Liver (tissue), 9 donors: ENCODE measurements around the gene FAM163A. TPM values are rescaled to one million over a fixed set of nuclear protein-coding genes. Genes with fewer than 3 reads are reported as not detected.

Experiments
- DNase-seq: peaks from one replicate; pipeline ENCODE4 v3.0.0-alpha.2; 2017; ENCODE audit warnings: low spot score
- H3K27ac ChIP-seq, 2 donors: one replicate each; pipeline ENCODE4 v1.7.0; 2013; ENCODE audit warnings: inconsistent platforms in 2 of 2, low read length in 2 of 2, control low read depth in 1 of 2, low read depth in 1 of 2, mild to moderate bottlenecking in 1 of 2
- H3K27me3 ChIP-seq, 4 donors: one replicate each; pipeline versions ENCODE4 v1.6.1 to v1.7.0; 2013; ENCODE audit warnings: low read length in 3 of 4, inconsistent platforms in 1 of 4, mild to moderate bottlenecking in 1 of 4, moderate library complexity in 1 of 4; ENCODE audit not compliant: control insufficient read depth in 4 of 4, insufficient read depth in 4 of 4
- H3K36me3 ChIP-seq, 4 donors: one replicate each; pipeline versions ENCODE4 v1.6.1 to v1.7.0; 2013; ENCODE audit warnings: low read length in 3 of 4, mild to moderate bottlenecking in 3 of 4, low read depth in 1 of 4, moderate library complexity in 1 of 4; ENCODE audit not compliant: control insufficient read depth in 4 of 4, insufficient read depth in 3 of 4
- H3K4me1 ChIP-seq, 4 donors: one replicate each; pipeline versions ENCODE4 v1.6.1 to v1.7.0; 2013; ENCODE audit warnings: low read length in 3 of 4, mild to moderate bottlenecking in 3 of 4, moderate library complexity in 1 of 4; ENCODE audit not compliant: control insufficient read depth in 4 of 4, insufficient read depth in 4 of 4
- H3K4me3 ChIP-seq, 3 donors: one replicate each; pipeline versions ENCODE4 v1.6.1 to v1.7.0; 2013; ENCODE audit warnings: low read length in 3 of 3, control low read depth in 1 of 3, low read depth in 1 of 3, mild to moderate bottlenecking in 1 of 3
- H3K9ac ChIP-seq, 2 donors: one replicate each; pipeline ENCODE4 v1.7.0; 2013; ENCODE audit warnings: low read length in 2 of 2, mild to moderate bottlenecking in 2 of 2, moderate library complexity in 2 of 2, control low read depth in 1 of 2, low read depth in 1 of 2
- H3K9me3 ChIP-seq, 4 donors: one replicate each; pipeline versions ENCODE4 v1.6.1 to v1.7.0; 2013; ENCODE audit warnings: low read length in 3 of 4; ENCODE audit not compliant: control insufficient read depth in 4 of 4
- EGR1 ChIP-seq, 2 donors: IDR thresholded peaks; 2 replicates each; pipeline ENCODE4 v1.6.1; 2016 to 2018; ENCODE audit warnings: antibody characterized with exemption in 2 of 2, low read depth in 2 of 2
- FOXA1 ChIP-seq: IDR thresholded peaks from 2 replicates; pipeline ENCODE4 v1.6.1; 2016; ENCODE audit warnings: antibody characterized with exemption
- FOXA2 ChIP-seq: IDR thresholded peaks from 2 replicates; pipeline ENCODE4 v1.6.1; 2016; ENCODE audit warnings: antibody characterized with exemption
- GABPA ChIP-seq, 2 donors: IDR thresholded peaks in 1 of 2; conservative IDR thresholded peaks in 1 of 2; 2 replicates each; pipeline ENCODE4 v1.6.1; 2016; ENCODE audit warnings: antibody characterized with exemption in 2 of 2, mild to moderate bottlenecking in 1 of 2, moderate library complexity in 1 of 2
- HNF4A ChIP-seq, 2 donors: conservative IDR thresholded peaks; 2 replicates each; pipeline ENCODE4 v1.6.1; 2016; ENCODE audit warnings: antibody characterized with exemption in 2 of 2, mild to moderate bottlenecking in 2 of 2
- HNF4G ChIP-seq: IDR thresholded peaks from 2 replicates; pipeline ENCODE4 v1.6.1; 2016; ENCODE audit warnings: antibody characterized with exemption
- NR2F2 ChIP-seq: IDR thresholded peaks from 2 replicates; pipeline ENCODE4 v1.6.1; 2016; ENCODE audit warnings: antibody characterized with exemption
- RAD21 ChIP-seq, 2 donors: IDR thresholded peaks; 2 replicates each; pipeline ENCODE4 v1.6.1; 2016; ENCODE audit warnings: antibody characterized with exemption in 2 of 2, mild to moderate bottlenecking in 2 of 2
- RXRA ChIP-seq, 2 donors: IDR thresholded peaks; 2 replicates each; pipeline ENCODE4 v1.6.1; 2017 to 2018; ENCODE audit warnings: antibody characterized with exemption in 2 of 2, mild to moderate bottlenecking in 1 of 2
- SP1 ChIP-seq: IDR thresholded peaks from 2 replicates; pipeline ENCODE4 v1.6.1; 2018; ENCODE audit warnings: antibody characterized with exemption, mild to moderate bottlenecking
- TAF1 ChIP-seq: conservative IDR thresholded peaks from 2 replicates; pipeline ENCODE4 v1.6.1; 2016; ENCODE audit warnings: antibody characterized with exemption, mild to moderate bottlenecking
- YY1 ChIP-seq: IDR thresholded peaks from 2 replicates; pipeline ENCODE4 v1.6.1; 2016; ENCODE audit warnings: antibody characterized with exemption, mild to moderate bottlenecking
- WGBS: extraction: QIAGEN DNeasy Blood & Tissue Kit; methylation state at CpG from one replicate; pipeline ENCODE4 v1.1.7; 2013; 5-methylcytosine and 5-hydroxymethylcytosine counted together
- polyA plus RNA-seq, 2 donors: library from polyadenylated mRNA; stranded (reverse) in 1 of 2; unstranded in 1 of 2; fragments of 200-250 nt in 1 of 2; fragments of >200 nt in 1 of 2; fragmentation: Nextera tagmentation in 1 of 2; extraction: Ambion mirVana in 1 of 2; gene quantifications; one replicate each; pipeline versions ENCODE4 v1.2.1 to v1.2.3, GENCODE V29; 2013 to 2015
- total RNA-seq, 2 donors: library from RNA; depleted of rRNA; stranded (reverse); fragments of >200 nt; gene quantifications; one replicate each; pipeline ENCODE4 v1.2.3, GENCODE V29; 2014
- TF ChIP-seq, protein P1 (sequence below): fragments of 150-350 bp; IDR thresholded peaks from 2 replicates; pipeline ENCODE4 v1.5.1; 2017; ENCODE audit warnings: improper control_type of control experiment, low read depth, low read length; ENCODE audit not compliant: missing input control
- TF ChIP-seq, protein P2 (sequence below): IDR thresholded peaks from 2 replicates; pipeline ENCODE4 v1.6.1; 2016; ENCODE audit warnings: antibody characterized with exemption, mild to moderate bottlenecking
- TF ChIP-seq, protein P3 (sequence below): IDR thresholded peaks from 2 replicates; pipeline ENCODE4 v1.6.1; 2016; ENCODE audit warnings: antibody characterized with exemption
- donor health status: healthy.
- donor health status: healthy.
- donor health status: healthy.
- donor health status: healthy.
- donor health status: healthy.

The FAM163A gene
- total and polyA plus RNA-seq, 4 donors, result 0.07 TPM; not detected in 3

DNA sequence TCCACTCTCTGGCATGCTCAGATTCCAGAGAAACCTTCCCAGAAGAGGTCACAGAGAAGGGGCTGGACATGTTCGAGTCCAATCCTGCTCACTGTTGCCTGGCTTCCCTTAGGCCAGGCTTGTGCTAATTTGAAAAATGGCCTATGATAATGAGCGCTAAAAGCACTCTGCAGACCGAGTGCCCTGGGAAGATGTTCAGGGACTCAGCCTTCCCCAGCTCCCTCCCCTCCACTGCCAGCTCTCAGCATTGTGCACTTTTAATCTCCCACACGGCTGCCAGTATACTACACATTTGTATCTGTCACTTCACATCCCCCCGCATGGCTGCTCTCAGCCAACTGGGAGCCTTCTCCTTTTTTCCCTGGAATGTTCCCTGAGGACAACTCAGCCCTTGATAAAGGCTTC is 24.1 kb downstream of the FAM163A start:
- 88% methylated on average over 5 of the region's 5 CpGs for WGBS
- H3K27ac ChIP-seq, result no peak overlapping the region
- H3K4me3 ChIP-seq, result no peak overlapping the region
- TF ChIP-seq TAF1 (no peak), RXRA (IDR thresholded peaks at IDR 0.05) (no peak), HNF4G (no peak), YY1 (no peak), NR2F2 (no peak), HNF4A (conservative IDR thresholded peaks at IDR 0.05) (no peak), GABPA (IDR thresholded peaks at IDR 0.05 in 1 of 2, conservative IDR thresholded peaks at IDR 0.05 in 1 of 2) (no peak), SP1 (no peak), EGR1 (IDR thresholded peaks at IDR 0.05; ENCODE audit: low read depth in 2 of 2) (no peak), RAD21 (IDR thresholded peaks at IDR 0.05) (no peak), FOXA1 (no peak)
- TF ChIP-seq, protein P1, sequence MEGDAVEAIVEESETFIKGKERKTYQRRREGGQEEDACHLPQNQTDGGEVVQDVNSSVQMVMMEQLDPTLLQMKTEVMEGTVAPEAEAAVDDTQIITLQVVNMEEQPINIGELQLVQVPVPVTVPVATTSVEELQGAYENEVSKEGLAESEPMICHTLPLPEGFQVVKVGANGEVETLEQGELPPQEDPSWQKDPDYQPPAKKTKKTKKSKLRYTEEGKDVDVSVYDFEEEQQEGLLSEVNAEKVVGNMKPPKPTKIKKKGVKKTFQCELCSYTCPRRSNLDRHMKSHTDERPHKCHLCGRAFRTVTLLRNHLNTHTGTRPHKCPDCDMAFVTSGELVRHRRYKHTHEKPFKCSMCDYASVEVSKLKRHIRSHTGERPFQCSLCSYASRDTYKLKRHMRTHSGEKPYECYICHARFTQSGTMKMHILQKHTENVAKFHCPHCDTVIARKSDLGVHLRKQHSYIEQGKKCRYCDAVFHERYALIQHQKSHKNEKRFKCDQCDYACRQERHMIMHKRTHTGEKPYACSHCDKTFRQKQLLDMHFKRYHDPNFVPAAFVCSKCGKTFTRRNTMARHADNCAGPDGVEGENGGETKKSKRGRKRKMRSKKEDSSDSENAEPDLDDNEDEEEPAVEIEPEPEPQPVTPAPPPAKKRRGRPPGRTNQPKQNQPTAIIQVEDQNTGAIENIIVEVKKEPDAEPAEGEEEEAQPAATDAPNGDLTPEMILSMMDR, result no peak
- TF ChIP-seq, protein P2, sequence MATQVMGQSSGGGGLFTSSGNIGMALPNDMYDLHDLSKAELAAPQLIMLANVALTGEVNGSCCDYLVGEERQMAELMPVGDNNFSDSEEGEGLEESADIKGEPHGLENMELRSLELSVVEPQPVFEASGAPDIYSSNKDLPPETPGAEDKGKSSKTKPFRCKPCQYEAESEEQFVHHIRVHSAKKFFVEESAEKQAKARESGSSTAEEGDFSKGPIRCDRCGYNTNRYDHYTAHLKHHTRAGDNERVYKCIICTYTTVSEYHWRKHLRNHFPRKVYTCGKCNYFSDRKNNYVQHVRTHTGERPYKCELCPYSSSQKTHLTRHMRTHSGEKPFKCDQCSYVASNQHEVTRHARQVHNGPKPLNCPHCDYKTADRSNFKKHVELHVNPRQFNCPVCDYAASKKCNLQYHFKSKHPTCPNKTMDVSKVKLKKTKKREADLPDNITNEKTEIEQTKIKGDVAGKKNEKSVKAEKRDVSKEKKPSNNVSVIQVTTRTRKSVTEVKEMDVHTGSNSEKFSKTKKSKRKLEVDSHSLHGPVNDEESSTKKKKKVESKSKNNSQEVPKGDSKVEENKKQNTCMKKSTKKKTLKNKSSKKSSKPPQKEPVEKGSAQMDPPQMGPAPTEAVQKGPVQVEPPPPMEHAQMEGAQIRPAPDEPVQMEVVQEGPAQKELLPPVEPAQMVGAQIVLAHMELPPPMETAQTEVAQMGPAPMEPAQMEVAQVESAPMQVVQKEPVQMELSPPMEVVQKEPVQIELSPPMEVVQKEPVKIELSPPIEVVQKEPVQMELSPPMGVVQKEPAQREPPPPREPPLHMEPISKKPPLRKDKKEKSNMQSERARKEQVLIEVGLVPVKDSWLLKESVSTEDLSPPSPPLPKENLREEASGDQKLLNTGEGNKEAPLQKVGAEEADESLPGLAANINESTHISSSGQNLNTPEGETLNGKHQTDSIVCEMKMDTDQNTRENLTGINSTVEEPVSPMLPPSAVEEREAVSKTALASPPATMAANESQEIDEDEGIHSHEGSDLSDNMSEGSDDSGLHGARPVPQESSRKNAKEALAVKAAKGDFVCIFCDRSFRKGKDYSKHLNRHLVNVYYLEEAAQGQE, result no peak
- TF ChIP-seq, protein P3, sequence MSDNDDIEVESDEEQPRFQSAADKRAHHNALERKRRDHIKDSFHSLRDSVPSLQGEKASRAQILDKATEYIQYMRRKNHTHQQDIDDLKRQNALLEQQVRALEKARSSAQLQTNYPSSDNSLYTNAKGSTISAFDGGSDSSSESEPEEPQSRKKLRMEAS, result no peak
- no peaks in the 10 kb centered on the region for H3K4me1 ChIP-seq
- H3K9ac ChIP-seq, result no peak overlapping the region
- peaks cover 0 to 4% (median 0%) of the 10 kb centered on the region in 4 donors for H3K27me3 ChIP-seq
- no peak for DNase-seq
- H3K36me3 ChIP-seq, result no peaks in the 10 kb centered on the region
- H3K9me3 ChIP-seq, result no peaks in the 10 kb centered on the region

DNA sequence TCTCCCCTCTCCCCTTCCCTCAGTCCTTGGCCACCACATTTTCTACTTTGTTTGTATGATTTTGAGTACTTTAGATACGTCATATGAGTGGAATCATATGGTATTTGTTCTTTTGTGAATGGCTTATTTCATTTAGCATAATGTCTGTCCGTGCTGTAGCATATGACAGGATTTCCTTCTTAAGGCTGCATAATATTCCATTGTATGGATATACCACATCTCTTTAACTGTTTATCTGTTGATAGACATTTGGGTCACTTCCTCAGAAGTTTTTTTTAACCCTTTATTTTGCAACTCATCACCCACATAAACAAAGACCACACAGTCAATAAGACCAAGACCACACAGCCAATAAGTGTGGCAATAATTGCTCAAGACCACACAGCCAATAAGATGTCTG is 24.9 kb downstream of the FAM163A start:
- Histone ChIP-seq H3K9me3 (peaks cover 0 to 3% (median 1%) of the 10 kb centered on the region in 4 donors), H3K4me1 (no peaks in the 10 kb centered on the region), H3K9ac (no peak overlapping the region), H3K27ac (no peak overlapping the region), H3K27me3 (peaks cover 0 to 4% (median 0%) of the 10 kb centered on the region in 4 donors), H3K4me3 (no peak overlapping the region), H3K36me3 (no peaks in the 10 kb centered on the region)
- WGBS, result 90% methylated on average over 2 of the region's 2 CpGs
- TF ChIP-seq, protein P1, result no peak
- TF ChIP-seq HNF4G, result no peak
- TF ChIP-seq, protein P3, result no peak
- TF ChIP-seq FOXA2, result no peak
- TF ChIP-seq RXRA (IDR thresholded peaks at IDR 0.05), result no peak
- DNase-seq, result no peak
